ELF-1 (cell line): ENCODE results near the gene TMCC1.
"Not testable (repeated sequence)": the region's sequence is repeated elsewhere in the genome, so short reads cannot be mapped to it uniquely, and the experiment has no call there.

ENCODE experiments used
- DNase-seq: peaks from one replicate; pipeline ENCODE4 v3.0.0-alpha.2; 2016; ENCODE audit warnings: low read depth, low spot score

TMCC1 gene

DNA sequence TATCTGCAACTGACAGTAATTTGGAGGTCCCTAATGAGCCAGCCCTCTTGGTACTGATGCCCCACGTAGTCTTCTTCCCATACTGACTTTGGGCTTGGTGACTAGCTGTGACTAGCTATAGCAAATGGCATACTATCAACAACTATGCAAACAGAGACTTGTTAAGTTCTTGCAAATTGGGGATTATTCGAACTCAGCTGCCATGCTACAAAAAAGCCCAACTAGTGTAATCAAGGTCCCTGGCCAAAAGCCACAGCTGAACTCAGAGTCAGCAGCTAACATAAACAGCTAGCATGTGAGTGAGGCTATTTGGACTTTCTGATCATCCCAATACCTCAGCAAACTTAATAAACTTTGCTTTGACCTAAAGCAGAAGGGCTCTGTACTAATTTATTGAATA, 165.8 kb downstream of the TMCC1 start:
- DNase-seq: no peak

DNA sequence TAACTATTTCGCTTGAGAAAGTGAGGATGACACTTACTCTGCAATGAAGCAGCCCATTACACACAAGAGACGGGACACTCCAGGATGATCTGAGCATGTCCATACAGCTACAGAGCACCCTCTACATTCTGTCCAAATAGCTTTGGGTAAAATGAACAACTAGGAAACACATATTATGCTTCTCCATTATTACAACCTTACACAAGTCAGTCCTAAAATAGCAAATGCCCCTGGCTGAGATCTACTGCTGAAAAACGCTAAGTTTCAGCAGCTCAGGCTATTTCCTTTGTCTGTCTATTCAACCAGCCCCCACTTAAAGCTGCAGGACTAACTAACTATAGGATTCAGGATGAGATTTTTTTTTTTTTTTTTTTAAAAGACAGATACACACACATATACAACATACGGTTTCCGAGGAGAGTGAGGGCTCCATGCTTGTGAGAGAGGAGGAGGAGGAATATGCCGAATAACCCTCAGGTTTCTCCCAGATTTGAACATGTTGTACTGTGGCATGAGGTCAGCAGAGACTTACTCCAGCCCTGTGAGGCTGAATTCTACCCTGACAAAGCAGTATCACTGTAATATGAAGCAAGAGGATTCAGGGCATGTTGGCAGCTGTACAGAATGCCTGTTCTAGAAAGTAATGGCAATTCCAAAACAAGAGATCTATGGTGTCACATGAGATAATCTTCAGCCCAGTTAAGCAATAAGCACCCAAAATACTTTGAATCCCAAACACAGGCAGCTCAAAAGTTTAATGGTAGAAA, 169.8 kb downstream of the TMCC1 start:
- DNase-seq: no peak

DNA sequence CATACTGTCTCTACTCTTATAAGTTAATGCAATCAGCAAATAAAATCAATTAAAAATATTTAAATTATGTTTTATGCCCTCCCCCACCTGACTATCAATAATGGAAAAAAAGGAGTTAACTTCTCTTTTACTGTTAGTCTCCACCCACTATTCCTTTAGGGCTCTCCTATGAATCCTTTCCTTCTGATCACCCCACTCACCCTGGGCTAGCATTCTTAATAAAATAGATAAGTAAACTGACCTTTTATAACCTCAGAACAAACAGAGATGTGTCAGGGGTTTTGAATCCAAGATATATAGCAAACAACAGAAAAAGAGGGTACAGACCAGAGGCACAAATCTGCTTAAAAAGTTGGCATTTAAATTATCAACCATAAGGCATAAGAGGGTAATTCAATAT, 171.0 kb downstream of the TMCC1 start:
- no peak for DNase-seq

DNA sequence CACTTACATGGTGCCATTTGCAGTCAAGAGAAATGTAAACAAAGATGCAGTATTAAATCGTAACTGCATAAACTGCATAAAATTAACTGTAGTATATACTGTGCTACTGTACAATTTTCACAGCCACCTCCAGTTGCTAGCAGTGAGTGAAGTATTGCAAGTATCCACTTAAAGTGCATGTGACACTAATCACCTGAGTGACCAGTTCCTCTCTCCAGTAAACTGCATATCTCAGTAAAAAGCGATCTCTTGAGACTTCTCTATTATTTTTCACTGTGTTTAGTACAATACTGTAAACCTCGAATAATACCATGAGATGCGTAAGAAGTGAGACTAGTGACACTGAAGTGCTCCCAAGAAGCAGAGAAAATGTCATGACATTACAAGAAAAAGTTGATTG, 175.3 kb downstream of the TMCC1 start:
- no peak for DNase-seq

GRCh38 chr3:129715854-129716253, 177.7 kb downstream of the TMCC1 start:
- no peak for DNase-seq

DNA sequence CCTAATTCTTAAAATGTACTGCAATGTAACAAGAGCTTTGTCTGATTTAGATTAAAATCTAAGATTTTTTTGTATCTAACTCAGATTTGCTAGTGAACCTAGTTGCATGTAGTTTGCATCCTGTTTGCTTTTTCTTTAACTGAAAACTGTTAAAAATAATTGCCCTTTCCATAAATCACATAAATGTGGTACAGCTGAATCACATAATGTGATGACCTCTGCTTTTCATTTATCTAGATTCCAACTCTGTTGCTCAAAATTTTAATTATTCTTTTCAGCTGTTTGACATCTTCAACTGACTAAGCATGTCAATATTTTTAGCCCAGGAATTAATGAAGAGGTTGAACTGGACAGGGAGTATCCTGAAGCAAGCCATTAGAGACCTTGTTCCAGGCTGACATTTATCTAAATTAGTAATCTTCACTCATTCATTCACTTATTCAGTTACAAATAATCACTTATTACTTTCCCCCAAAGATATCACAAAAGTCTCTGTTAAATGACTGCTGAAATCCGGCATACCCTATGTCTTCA, 185.1 kb downstream of the TMCC1 start:
- DNase-seq: no peak

DNA sequence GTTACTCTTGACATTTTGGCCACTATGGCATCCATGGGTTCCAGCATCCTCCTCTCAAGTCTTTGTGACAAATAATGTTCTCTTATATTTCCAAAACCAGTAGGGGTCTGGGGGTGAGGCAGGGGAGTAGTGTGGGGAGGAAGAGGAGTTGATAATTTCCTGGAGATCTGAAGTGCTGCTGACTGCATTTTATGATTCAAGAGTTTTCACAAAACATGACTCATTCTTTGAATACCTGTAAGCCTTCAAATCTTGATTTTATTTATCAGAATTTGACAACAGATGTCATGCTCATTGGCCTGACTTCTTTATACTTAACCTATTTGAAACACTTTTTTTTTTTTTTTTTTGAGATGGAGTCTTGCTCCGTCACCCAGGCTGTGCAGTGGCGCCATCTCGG, 188.2 kb downstream of the TMCC1 start:
- no peak for DNase-seq

DNA sequence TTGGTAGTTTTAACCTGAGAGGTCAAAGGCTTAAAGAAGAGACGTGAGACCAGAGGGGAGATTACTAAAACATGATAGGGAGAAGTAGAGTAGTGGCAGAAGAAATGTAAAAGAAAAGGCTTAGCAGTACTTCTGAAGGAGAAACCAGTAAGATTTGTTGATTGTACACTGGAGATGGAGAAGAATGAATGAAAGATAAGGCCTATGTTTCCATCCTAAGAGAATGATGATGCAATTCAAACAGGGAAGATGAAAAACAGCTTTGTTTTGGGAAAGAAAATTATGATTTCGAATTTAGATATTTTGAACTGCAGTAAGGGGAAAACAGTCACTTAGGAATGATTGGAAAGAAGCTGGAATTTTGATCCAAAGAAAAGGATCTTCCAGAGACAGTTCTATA, 189.6 kb downstream of the TMCC1 start:
- DNase-seq: no peak

- DNase-seq: no peak
Observed at GRCh38 chr3:129702934-129703712, 190.4 kb downstream of the TMCC1 start.

GRCh38 chr3:129701161-129701560, 192.3 kb downstream of the TMCC1 start:
- no peak for DNase-seq

DNA sequence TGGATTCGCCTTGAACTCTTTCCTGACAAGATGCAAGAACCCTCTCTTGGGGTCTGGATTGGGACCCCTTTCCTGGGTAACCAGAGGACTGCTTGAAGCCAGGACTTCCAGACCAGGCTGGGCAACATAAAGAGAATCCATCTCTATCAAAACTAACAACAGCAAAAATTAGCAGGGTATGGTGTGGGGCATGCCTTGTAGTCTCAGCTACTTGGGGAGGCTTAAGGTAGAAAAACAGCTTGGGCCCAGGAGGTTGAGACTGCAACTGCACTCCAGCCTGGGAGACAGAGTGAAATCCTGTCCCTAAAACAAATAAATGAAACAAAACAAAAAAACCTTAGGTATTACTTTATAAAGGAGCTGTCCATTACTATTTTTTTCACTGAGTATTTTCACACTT, 193.9 kb downstream of the TMCC1 start:
- DNase-seq: no peak

DNA sequence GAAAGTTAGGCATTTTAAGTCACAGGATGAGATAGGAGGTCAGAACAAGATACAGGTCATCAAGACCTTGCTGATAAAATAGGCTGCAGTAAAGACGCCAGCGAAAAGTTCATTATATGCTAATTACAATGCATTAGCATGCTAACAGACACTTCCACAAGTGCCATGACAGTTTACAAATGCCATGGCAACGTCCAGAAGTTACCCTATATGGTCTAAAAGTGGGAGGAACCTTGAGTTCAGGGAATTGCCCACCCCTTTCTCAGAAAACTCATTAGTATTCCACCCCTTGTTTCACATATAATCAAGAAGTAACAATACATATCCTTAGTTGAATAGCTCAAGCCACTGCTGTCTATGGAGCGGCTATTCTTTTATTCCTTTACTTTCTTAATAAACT, 194.3 kb downstream of the TMCC1 start:
- no peak for DNase-seq

DNA sequence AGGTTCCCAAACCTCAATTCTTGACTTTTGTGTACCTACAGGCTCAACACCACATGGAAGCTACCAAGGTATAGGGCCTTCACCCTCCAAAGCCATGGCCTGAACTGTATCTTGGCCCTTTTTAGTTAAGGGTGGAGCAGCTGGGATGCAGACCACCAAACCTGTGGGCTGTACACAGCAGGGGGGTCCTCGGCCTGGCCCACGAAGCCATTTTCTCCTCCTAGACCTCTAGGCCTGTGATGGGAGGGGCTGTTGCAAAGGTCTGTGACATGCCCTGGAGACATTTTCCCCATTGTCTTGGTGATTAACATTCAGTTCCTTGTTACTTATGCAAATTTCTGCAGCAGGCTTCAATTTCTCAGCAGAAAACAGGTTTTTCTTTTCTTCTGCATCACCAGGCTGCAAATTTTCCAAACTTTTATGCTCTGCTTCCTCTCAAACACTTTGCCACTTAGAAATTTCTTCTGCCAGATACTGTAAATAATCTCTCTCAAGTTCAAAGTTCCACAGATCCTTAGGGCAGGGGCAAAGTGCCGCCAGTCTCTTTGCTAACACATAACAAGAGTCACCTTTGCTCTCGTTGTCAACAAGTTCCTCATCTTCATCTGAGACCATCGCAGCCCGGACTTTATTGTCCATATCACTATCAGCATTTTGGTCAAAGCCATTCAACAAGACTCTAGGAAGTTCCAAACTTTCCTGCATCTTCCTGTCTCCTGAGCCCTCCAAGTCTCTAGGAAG, 196.1 kb downstream of the TMCC1 start:
- peak; percentile 18 for DNase-seq

- not testable (repeated sequence) for DNase-seq
Observed at GRCh38 chr3:129696430-129696829, 197.1 kb downstream of the TMCC1 start.

- DNase-seq: no peak
Observed at GRCh38 chr3:129695230-129695629, 198.3 kb downstream of the TMCC1 start.

GRCh38 chr3:129694228-129694627, 199.3 kb downstream of the TMCC1 start:
- DNase-seq: peak; percentile 58

GRCh38 chr3:129692743-129693142, 200.8 kb downstream of the TMCC1 start:
- no peak for DNase-seq

- no peak for DNase-seq
Observed at GRCh38 chr3:129690963-129691362, 202.5 kb downstream of the TMCC1 start.

DNA sequence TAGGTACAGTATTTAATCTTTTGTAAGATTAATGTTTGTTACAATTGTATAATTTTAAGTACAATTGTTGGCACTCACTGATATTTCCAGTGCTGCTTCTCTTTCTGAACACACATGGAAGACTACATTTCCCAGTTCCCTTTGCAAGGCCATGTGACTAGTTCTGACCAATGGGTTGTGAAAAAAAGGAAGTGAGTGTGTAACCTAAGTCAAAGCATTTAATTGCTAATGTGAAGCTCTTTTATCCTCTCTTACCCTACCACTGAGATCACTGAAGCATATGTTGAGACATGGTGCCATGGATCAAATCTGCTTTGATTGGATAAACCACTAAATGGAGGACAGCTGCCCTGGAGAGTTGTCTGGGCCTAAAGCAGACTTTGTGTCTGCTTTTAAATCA, 203.1 kb downstream of the TMCC1 start:
- peak; percentile 59 for DNase-seq

DNA sequence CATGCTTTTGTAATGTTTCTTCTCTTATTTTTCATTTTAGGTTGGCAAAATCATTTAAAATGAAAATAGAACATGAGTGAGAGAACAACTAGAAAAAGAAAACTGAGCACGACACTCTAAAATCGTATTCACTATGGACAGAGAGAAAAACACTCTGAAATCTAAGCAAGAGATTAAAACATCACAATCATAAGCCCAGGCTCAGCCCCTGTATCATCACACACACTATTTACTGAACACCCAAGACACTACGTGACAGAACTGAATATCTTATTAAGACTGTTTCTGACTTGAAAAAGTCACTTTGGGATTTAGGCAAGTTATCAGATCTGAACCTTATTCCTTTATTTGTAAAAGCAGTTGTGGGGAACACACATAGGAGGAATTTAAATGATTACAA, 204.5 kb downstream of the TMCC1 start:
- DNase-seq: no peak

DNA sequence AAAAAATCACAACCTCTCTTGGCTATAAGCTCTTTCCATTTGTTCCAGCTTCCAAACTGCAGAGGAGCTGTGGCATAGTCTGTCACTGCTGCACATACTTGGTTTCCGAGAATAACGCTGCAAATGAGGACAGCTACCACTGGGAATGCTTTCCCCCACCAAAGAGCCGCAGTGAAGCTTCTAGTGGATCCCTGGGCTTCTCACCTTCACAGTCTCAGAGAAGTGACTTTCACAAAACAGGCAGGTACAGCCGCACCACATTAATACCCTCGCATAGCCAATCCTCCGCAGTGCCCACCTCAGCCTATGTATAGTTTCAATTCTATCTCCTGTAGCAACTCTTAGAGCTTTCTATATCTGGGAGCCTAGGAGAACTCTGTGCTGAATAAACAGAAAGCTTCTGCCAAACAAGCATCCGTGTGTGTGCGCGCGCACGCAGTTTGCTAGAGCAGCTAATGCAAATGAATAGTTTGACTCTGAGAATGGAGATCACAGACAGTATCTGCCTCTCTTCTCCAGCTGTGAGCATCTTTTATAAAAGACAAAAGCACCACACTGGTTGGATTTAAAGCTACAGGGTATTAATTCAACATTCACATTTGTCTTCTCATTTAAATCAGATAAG, 205.1 kb downstream of the TMCC1 start:
- peak; percentile 67 for DNase-seq
